Cerebellar nuclear complex (tissue), 1 donor: ENCODE results near the gene SLC35F1.
A peak's percentile ranks its signal among the peaks of the same experiment; 100 is the strongest.

Experiments
- DNase-seq, 2 experiments: peaks; one replicate each; lab custom pipeline; 2025; lab: John Stamatoyannopoulos, UW

SLC35F1 gene

GRCh38 chr6:118280210-118280609 is 373.1 kb downstream of the SLC35F1 start:
- no peak for DNase-seq

GRCh38 chr6:118281291-118281690 is 374.2 kb downstream of the SLC35F1 start:
- DNase-seq: no peak

DNA sequence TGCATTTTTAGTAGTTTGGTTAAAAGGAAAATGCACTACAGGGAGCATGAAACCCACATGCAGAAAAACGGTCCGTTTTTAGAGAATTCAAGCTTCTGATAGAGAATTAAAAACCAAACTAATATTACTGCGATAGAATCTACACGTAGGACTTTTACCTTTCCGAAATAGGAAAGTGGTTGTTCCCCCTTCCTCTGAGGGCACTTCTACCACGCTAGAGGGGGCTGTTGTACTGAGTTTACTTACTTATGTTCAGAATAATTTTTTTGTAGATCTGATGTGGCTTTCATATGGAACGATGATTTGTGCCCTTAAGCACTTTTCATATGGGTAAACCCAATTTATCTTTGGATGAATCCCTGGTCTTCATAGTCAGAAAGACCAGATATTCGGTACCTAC is 376.7 kb downstream of the SLC35F1 start:
- peak in 1 of 2 experiments; percentile 2 for DNase-seq

- no peak for DNase-seq
These were observed 377.8 kb downstream of the SLC35F1 start for GRCh38 chr6:118284736-118285360.

DNA sequence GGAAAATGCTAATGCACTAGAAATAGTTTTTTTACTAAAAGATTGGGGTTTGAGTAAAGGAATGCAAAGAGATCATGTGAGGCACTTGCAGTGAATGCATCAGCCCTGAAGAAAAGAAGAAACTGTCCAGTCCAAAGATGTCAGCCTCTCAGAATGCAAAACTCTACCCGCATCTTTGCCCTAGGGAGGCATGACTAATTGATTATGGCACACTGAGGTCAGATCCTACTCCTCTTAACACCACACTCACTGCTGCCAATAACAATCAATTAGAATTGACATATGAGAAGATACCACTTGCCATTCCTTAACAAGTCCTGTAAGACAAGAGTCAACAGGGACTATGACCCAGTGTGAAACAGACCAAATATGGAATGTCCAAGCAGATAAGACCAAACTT is 378.7 kb downstream of the SLC35F1 start:
- no peak for DNase-seq

GRCh38 chr6:118288355-118289124 is 381.5 kb downstream of the SLC35F1 start:
- DNase-seq: no peak

- no peak for DNase-seq
These were observed 385.5 kb downstream of the SLC35F1 start for GRCh38 chr6:118292558-118292957.

DNA sequence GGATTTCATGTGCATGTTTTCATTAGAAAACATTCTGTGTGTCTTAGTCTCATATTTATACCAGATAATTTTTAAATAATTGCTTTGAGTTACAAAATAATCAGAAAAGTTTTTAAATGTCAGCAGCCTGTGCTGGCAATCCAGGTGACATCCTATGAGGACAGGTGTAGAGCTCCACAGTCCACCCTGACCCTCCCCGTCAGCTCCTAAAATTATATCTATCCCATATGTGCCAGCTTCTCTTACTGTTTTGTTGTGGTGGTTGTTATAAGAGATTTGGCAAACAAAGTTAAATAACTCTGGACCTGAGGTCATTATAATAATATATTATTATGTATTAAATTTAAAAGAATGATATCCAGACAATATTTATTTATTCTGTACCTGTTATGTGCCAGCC is 387.8 kb downstream of the SLC35F1 start:
- DNase-seq: no peak

DNA sequence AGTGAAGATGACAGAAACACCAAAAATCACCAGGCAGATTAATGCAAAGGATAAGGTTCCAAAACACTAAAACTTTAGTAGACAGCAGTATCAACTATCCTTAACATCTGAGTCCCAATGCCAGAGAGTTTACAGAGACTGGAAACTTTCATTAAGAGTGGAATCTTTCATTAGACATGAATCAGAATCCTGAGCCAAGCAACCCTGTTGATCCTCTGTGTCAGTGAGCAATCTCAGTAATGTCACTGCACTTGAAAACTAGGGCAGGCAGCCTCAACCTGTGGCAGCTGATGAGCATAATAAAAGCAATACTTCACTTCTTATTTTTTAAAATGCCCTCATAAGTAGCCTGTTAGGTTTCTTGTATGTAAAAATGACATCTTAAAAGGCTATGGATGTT is 388.3 kb downstream of the SLC35F1 start:
- DNase-seq: no peak

- no peak for DNase-seq
These were observed 389.3 kb downstream of the SLC35F1 start for GRCh38 chr6:118296129-118296901.

DNA sequence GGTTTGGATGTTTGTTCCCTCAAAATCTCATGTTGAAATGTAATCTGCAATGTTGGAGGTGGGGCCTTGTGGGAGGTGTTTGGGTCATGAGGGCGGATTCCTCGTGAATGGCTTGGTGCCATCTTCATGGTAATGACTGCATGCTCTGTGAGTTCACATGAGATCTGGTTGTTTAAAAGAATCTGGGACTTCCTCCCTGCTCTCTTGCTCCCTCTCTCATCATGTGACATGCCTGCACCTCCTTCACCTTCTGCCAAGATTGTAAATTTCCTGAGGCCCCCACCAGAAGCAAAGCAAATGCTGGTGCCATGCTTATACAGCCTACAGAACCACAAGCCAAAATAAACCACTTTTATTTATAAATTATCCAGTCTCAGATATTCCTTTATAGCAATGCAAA is 390.8 kb downstream of the SLC35F1 start:
- no peak for DNase-seq

DNA sequence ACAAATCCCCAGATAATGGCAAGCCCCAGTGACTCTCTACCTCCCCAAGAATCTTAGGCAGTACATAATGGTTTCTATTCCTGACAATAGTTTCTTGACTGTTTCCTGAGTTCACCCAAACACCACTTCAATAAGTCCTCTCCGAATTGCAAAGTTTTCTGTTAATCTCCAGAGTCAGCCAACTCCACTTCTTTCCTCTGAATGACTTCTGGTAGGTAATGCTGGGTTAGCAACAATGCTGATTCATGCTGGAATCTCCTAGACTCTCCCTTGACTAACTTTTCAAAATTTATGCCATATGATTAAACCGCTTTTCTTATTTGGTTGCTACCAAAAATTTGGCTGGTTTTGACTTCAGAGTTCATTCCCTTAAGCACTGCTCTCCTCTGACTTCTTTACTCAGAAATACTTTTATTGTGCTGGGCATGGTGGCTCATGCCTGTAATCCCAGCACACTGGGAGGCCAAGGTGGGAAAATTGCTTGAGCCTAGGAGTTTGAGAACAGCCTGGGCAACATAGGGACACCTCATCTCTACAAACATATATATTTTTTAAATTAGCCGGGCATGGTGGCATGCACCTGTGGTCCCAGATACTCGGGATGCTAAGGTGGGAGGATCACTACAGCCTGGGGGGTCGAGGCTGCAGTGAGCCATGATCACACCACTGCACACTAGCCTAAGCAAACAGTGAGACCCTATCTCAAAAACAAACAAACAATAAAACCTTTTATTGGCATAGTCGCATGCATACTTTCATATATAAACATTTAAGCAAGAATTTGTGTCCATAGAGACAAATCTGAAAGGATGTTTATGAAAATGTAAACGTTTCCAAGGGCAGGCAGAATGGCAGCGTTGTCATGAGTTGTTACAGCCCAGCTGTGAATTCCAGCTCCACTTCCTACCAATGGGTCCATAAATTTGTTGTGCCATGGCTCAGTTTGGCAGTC is 391.7 kb downstream of the SLC35F1 start:
- no peak for DNase-seq

DNA sequence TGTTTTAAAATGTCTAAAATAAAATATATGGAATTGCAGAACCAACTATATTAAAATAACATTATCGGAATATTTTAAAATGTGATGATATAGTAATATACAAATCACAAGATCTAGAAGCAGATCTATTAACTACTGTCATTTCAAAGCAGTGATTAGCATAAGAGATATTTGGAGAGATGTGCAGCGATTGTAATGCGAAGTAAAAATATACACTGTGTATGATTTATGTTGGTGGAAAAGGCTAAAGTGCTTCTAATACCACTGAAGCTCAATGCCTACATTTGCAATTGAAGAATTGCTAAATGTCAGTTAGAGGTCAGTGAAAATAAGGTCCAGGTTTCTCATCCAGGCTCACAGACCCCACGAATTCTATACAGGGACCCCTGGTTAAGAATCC is 392.4 kb downstream of the SLC35F1 start:
- no peak for DNase-seq

DNA sequence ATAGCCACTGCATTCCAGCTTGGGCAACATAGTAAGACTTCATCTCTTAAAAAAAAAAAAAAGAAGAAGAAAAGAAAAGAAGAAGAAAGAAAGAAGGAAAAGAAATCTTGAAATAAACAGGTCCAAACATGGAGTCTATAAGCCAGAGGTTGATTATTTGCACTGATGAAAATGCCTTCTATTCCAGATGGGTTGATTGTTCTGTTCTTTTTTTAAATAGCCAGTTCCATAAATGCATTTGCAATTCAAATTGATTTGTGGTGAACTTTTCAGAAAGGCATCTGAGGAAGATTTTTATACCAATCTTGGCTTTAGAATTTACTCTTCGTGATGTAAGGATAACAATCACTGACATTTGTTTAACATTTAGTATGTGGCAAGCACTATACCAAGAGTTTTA is 397.3 kb downstream of the SLC35F1 start:
- no peak for DNase-seq

- no peak for DNase-seq
These were observed 398.0 kb downstream of the SLC35F1 start for GRCh38 chr6:118305081-118305480.

DNA sequence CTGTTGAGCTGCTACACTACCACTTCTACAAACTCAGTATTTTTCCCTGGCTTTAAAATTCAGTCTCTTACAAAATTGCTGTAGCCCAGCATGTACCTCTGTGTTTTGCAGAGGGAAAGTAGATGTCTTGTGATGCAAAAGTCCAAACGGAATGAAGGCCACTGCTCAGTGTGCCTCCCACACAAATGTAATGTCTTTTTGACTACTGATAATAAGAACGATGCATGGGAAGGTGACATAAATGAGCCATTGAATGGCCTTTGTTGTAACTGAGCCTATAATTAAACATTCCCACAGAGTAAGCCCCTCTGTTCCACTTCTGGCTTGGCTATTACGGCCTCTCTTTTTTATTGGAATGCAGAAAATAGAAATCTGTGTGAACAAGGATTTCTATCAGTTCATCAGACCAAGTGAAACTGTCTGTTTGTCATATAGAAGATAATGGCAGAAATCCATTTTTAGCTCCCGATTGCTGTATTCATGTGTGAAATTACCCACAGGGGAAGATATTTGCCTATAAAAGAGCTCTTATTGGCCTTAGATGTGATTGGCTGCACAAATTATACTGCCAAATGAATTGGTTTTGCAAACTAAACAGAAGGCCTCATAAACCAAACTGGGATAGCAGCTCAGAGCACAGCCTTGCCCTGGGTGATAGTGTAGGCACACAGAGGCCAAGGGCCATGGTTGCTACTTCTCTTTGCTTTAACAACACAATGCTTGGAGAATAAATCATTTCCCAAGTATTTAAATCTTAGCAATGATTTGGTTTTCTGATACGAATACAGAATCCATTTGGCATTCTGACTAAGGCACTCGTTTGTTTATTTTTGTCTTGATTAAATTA is 399.6 kb downstream of the SLC35F1 start:
- no peak for DNase-seq

GRCh38 chr6:118307581-118307980 is 400.5 kb downstream of the SLC35F1 start:
- no peak for DNase-seq

DNA sequence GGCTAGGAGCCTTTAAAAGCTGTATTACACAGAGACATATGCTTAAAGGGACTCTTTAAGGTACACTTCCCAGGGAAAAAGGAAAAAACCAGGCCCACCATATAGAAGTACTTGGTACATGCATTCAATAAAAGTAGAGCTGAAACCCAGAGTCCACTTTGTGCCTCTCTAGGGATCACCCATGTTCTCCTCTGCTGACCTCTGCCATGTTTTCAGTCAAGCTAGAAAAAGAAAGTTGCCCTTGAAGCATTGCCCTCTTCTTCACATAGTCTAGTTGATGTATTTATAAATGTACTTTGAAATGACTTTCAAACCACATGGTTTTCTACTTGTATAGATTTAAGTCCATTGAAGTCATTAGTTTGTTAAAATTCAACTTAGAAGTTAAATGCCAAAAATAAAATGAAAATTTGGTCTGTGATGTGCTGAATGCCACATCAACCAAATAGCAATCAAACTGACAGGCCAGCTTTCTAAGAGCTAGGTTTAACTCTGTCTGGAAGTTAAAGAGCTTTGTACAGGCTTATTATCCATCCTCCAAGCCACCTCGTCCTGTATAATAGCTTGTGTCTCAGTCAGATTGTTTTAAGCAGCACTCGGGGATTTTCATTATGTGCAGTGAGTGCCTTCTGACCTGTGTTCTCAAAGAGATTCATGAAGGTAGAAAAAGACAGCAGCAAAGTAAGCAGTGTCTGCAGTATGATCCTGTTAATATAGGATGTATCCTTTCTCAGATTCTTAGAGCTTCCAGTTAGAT is 402.5 kb downstream of the SLC35F1 start:
- DNase-seq: no peak

GRCh38 chr6:118313208-118313607 is 406.1 kb downstream of the SLC35F1 start:
- no peak for DNase-seq

DNA sequence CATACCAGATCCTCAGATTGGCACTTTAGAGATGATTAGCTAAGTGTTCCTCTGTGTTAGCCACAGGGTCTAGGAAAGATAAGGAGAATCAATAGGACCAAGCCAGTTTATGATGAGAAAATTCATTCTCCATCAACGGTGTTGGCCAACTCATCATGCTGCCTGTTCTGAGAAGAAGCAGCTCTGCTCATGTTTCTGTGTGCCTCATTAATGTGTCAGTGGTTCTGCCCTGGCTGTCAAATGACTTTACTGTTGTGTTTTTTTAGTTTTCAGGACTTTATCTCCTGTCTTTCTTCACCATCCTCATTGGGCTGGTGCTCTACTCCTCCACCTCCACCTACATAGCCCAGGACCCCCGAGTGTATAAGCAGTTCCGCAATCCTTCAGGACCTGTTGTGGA is 406.7 kb downstream of the SLC35F1 start:
- no peak for DNase-seq
